A673 (cell line): ENCODE results near the gene C15orf62. TPM values are rescaled to one million over a fixed set of nuclear protein-coding genes. Genes with fewer than 3 reads are reported as not detected.
A peak's percentile ranks its signal among the peaks of the same experiment; 100 is the strongest.

Experiments
- BruUV-seq: library from RNA; stranded (reverse); fragments of 400-500 nt; replicated peaks from 2 replicates; lab custom pipeline; 2021; lab: Mats Ljungman, UMichigan
- CTCF ChIA-PET: fragments of 300-600 bp; sonication (Branson Sonifier 250); formaldehyde crosslinking; loops from one replicate; lab custom pipeline; 2022; ENCODE audit warnings: antibody characterized with exemption; lab: Charles Lee
- POLR2A ChIA-PET: fragments of 300-600 bp; sonication (Branson Sonifier 250); formaldehyde crosslinking; loops from one replicate; lab custom pipeline; 2022; ENCODE audit warnings: antibody characterized with exemption; ENCODE audit not compliant: low non-redundant PET; lab: Charles Lee
- DNase-seq: peaks from one replicate; pipeline ENCODE4 v3.0.0-alpha.2; 2015; ENCODE audit warnings: low spot score
- H3K27ac ChIP-seq: fragments of 200-600 bp; sonication (generic); 2 replicates; pipeline ENCODE4 v1.5.1; 2016; ENCODE audit warnings: mixed run types, low read depth, mild to moderate bottlenecking, mixed read lengths, antibody characterized with exemption, low read length; ENCODE audit not compliant: poor library complexity, severe bottlenecking
- H3K27me3 ChIP-seq: fragments of 200-600 bp; sonication (generic); replicated peaks from 2 replicates; pipeline ENCODE4 v1.6.1; 2017; ENCODE audit warnings: mixed run types, low read depth, mild to moderate bottlenecking, mixed read lengths, antibody characterized with exemption, low read length; ENCODE audit not compliant: insufficient read depth, poor library complexity
- H3K36me3 ChIP-seq: fragments of 200-600 bp; sonication (generic); 2 replicates; pipeline ENCODE4 v1.6.1; 2016; ENCODE audit warnings: mixed run types, mild to moderate bottlenecking, mixed read lengths, antibody characterized with exemption, low read length; ENCODE audit not compliant: insufficient read depth, poor library complexity, severe bottlenecking
- H3K4me1 ChIP-seq: fragments of 200-600 bp; sonication (generic); 2 replicates; pipeline ENCODE4 v1.6.1; 2017; ENCODE audit warnings: mixed run types, mild to moderate bottlenecking, mixed read lengths, antibody characterized with exemption, low read length; ENCODE audit not compliant: insufficient read depth, poor library complexity, severe bottlenecking
- H3K4me3 ChIP-seq: fragments of 200-600 bp; sonication (generic); 2 replicates; pipeline ENCODE4 v1.5.1; 2016; ENCODE audit warnings: low read depth, mixed run types, mild to moderate bottlenecking, mixed read lengths, low read length; ENCODE audit not compliant: poor library complexity, severe bottlenecking
- H3K9me3 ChIP-seq: fragments of 200-600 bp; sonication (generic); 2 replicates; pipeline ENCODE4 v1.6.1; 2016; ENCODE audit warnings: mixed run types, low read depth, mild to moderate bottlenecking, mixed read lengths, antibody characterized with exemption, low read length; ENCODE audit not compliant: poor library complexity, severe bottlenecking
- EZH2 ChIP-seq: fragments of 200-600 bp; sonication (generic); IDR thresholded peaks from 2 replicates; pipeline ENCODE4 v1.6.1; 2017; ENCODE audit warnings: borderline replicate concordance, low read depth, mild to moderate bottlenecking, mixed read lengths, antibody characterized with exemption, low read length; ENCODE audit not compliant: poor library complexity, severe bottlenecking
- intact Hi-C: fragments of 100-400 bp; cut with micrococcal nuclease; formaldehyde crosslinking; loops from one replicate; pipeline ENCODE4 v1.10.0; 2022; ENCODE audit not compliant: unreplicated experiment
- total RNA-seq: library from RNA; stranded (reverse); gene quantifications from 2 replicates; pipeline ENCODE4 v1.2.3, GENCODE V29; 2021
- TF ChIP-seq, protein P1 (sequence below): fragments of 300-800, 200-600 bp; sonication (generic); conservative IDR thresholded peaks from 2 replicates; pipeline ENCODE4 v1.5.1; 2017; ENCODE audit warnings: low read depth, mild to moderate bottlenecking, antibody characterized with exemption, low read length, moderate library complexity, mixed read lengths

Gene C15orf62
- total RNA-seq, 1 experiment from 2014 or later = 0.62 TPM

DNA sequence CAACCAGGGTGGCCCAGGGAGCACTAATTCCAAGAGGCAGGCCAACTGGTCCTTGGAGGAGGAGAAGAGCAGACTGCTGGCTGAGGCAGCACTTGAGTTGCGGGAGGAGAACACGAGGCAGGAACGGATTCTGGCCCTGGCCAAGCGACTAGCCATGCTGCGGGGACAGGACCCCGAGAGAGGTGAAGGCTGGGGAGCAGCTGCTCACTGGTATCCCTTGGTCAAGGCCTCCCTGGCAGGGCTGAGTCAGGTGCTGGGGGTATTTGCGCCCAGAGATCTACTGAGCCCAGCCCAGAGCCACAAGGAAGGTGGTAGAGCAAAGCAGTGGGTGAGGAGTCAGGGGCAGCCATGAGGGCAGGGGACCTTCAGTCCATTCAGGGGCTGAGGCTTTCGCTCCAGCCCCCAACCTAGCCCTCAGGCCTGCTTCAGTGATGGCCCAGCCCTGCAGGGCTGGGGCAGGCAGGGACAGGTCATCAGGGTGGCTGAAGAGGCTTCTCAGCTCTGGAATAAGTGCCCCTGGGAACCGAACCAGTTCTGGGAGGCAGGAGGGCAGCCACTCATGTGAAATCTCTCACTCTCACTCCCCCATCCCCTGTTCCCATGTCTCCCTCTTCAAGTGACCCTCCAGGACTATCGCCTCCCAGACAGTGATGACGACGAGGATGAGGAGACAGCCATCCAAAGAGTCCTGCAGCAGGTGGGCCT lies 43.1 kb downstream of the C15orf62 start:
- CTCF ChIA-PET = no interaction called here
- DNase-seq = no peak
- no TSS peak for BruUV-seq

DNA sequence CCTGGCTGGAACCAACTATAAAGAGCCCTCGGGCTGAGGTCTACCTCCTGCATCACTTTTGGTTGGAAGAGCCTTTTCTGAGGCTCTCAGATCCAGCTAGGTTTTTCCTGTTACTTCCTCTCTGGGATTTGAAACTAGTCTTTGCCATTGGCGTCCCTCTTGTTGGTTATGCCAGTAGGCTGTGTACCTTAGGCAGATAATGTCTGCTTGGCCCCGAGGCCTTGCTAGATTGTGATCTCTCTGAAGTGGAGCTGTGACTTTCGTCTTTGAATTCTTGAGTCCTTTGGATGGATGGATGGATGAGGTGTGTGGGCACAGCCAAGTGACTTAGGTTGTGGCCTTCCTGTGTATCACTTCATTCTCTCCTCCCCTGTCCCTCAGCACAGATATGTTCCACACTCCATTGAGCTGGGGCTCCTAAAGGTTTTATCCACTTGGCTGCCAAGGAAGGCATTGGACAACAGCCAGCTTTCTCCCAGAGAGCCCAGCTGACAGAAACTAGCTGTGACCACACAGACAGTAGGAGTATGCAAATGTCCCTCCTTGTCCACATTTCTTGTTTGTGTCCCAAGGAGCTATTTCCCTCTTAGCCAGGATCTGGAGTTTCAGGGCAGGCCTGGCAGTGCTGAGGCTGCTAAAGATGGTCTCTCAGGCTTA lies 45.4 kb downstream of the C15orf62 start:
- Histone ChIP-seq H3K36me3 (peaks cover 13% of the 10 kb centered on the region), H3K4me3 (no peak overlapping the region), H3K27me3 (no peaks in the 10 kb centered on the region), H3K4me1 (no peaks in the 10 kb centered on the region), H3K9me3 (no peaks in the 10 kb centered on the region), H3K27ac (no peak overlapping the region)
- no TSS peak for BruUV-seq
- CTCF ChIA-PET = no interaction called here
- POLR2A ChIA-PET = no interaction called here
- TF ChIP-seq, protein P1, sequence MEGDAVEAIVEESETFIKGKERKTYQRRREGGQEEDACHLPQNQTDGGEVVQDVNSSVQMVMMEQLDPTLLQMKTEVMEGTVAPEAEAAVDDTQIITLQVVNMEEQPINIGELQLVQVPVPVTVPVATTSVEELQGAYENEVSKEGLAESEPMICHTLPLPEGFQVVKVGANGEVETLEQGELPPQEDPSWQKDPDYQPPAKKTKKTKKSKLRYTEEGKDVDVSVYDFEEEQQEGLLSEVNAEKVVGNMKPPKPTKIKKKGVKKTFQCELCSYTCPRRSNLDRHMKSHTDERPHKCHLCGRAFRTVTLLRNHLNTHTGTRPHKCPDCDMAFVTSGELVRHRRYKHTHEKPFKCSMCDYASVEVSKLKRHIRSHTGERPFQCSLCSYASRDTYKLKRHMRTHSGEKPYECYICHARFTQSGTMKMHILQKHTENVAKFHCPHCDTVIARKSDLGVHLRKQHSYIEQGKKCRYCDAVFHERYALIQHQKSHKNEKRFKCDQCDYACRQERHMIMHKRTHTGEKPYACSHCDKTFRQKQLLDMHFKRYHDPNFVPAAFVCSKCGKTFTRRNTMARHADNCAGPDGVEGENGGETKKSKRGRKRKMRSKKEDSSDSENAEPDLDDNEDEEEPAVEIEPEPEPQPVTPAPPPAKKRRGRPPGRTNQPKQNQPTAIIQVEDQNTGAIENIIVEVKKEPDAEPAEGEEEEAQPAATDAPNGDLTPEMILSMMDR = no peak
- no peak for TF ChIP-seq EZH2
- peak; percentile 36 for DNase-seq
- intact Hi-C loops = no loop called here

More for the DNA sequence above, 43.1 kb downstream of the C15orf62 start:
- Histone ChIP-seq H3K27me3 (no peaks in the 10 kb centered on the region), H3K4me3 (no peak overlapping the region), H3K36me3 (peaks cover 13% of the 10 kb centered on the region), H3K4me1 (no peaks in the 10 kb centered on the region), H3K9me3 (no peaks in the 10 kb centered on the region), H3K27ac (no peak overlapping the region)
- POLR2A ChIA-PET = no interaction called here
- TF ChIP-seq EZH2 = no peak
- TF ChIP-seq, protein P1 = no peak
- intact Hi-C loops = no loop called here

DNA sequence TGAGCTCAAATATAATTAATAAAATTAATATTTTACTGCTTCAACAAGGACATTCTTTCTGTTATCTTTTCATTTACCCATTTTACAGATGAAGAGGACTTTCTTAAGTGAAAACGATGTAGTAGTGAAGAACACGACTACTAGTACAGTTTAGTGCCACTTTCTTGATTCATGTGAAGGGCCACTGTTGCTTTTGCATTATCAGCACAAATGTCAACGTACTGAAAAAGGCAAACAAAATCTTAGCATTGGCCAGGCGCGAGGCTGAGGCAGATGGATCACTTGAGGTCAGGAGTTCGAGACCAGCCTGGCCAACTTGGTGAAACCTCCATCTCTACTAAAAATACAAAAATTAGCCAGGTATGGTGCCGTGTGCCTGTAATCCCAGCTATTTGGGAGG lies 49.3 kb downstream of the C15orf62 start:
- intact Hi-C loops = no loop called here
- ChIA-PET POLR2A (no interaction called here), CTCF (interaction anchor here (0.6 kb wide), 1 partner anchor 487 kb away, joined by 3 read pairs; no protein-coding TSS in a partner anchor)
- no peak for TF ChIP-seq EZH2
- TF ChIP-seq, protein P1 = no peak
- Histone ChIP-seq H3K36me3 (no peaks in the 10 kb centered on the region), H3K27ac (no peak overlapping the region), H3K4me1 (no peaks in the 10 kb centered on the region), H3K9me3 (no peaks in the 10 kb centered on the region), H3K4me3 (no peak overlapping the region), H3K27me3 (no peaks in the 10 kb centered on the region)
- no peak for DNase-seq
- no TSS peak for BruUV-seq
